Testis (tissue), 3 donors: ENCODE results near the gene FBXO44. TPM values are rescaled to one million over a fixed set of nuclear protein-coding genes. Genes with fewer than 3 reads are reported as not detected.

Source experiments
- DNase-seq: peaks from one replicate; pipeline ENCODE4 v3.0.0-alpha.2; 2019
- H3K27ac ChIP-seq, 2 donors: fragments of 200-600 bp; sonication (generic); one replicate each; pipeline ENCODE4 v1.5.1; 2019
- H3K27me3 ChIP-seq: fragments of 200-600 bp; sonication (generic); one replicate; pipeline ENCODE4 v1.5.1; 2019
- H3K36me3 ChIP-seq: fragments of 200-600 bp; sonication (generic); one replicate; pipeline ENCODE4 v1.5.1; 2017; ENCODE audit warnings: low read depth; ENCODE audit errors: missing control alignments
- H3K4me1 ChIP-seq: fragments of 200-600 bp; sonication (generic); one replicate; pipeline ENCODE4 v1.5.1; 2019
- H3K4me3 ChIP-seq, 2 donors: fragments of 200-600 bp; sonication (generic); one replicate each; pipeline ENCODE4 v1.5.1; 2017 to 2019
- H3K9me3 ChIP-seq: fragments of 200-600 bp; sonication (generic); one replicate; pipeline ENCODE4 v1.5.1; 2017
- POLR2A ChIP-seq: fragments of 450-650 bp; IDR thresholded peaks from one replicate; pipeline ENCODE4 v1.6.1; 2017; ENCODE audit warnings: antibody characterized with exemption, mild to moderate bottlenecking, moderate library complexity
- WGBS, 2 donors: methylation state at CpG; one replicate each; pipeline ENCODE4 v1.1.5; 2018; 5-methylcytosine and 5-hydroxymethylcytosine counted together
- intact Hi-C: fragments of 100-400 bp; cut with DNase I; formaldehyde crosslinking; loops from one replicate; pipeline ENCODE4 v1.15.1; 2023; ENCODE audit warnings: low total_unique reads
- polyA plus RNA-seq: library from polyadenylated mRNA; stranded (reverse); fragments of 350-450 nt; fragmentation: Illumina TruSeq; extraction: RNeasy Lipid Tissue Mini Kit (QIAGEN cat#74804); gene quantifications from one replicate; pipeline ENCODE4 v1.2.3, GENCODE V29; 2014; ENCODE audit warnings: low read depth, low replicate concordance; ENCODE audit not compliant: insufficient read depth
- total RNA-seq, 2 donors: library from RNA; depleted of rRNA; stranded (reverse); fragments of >200 nt; gene quantifications; one replicate each; pipeline ENCODE4 v1.2.3, GENCODE V29; 2016
- TF ChIP-seq, protein P1 (sequence below), 3 experiments: fragments of 450-650 bp in 2 of 3; fragments of 200-600 bp in 1 of 3; sonication (generic) in 1 of 3; IDR thresholded peaks; one replicate each; pipeline ENCODE4 v1.5.1; 2016 to 2019; ENCODE audit warnings: antibody characterized with exemption in 3 of 3, mild to moderate bottlenecking in 2 of 3, moderate library complexity in 1 of 3

FBXO44 gene
- total and polyA plus RNA-seq, 3 donors from 2014 or later = 28.0 to 36.4 (median 31.3) TPM

GRCh38 chr1:11697188-11697892 lies 42.7 kb downstream of the FBXO44 start:
- WGBS, 2 donors = 69 to 76% methylated on average over 3 to 8 of the region's 8 CpGs
- intact Hi-C loops = no loop called here
- H3K27me3 ChIP-seq = no peaks in the 10 kb centered on the region

GRCh38 chr1:11697893-11698210 lies 43.2 kb downstream of the FBXO44 start:
- WGBS, 2 donors = 80 to 87% methylated on average over 2 to 5 of the region's 5 CpGs
- Histone ChIP-seq H3K4me3 (no peak overlapping the region), H3K9me3 (no peaks in the 10 kb centered on the region), H3K27ac (no peak overlapping the region), H3K36me3 (no peaks in the 10 kb centered on the region), H3K27me3 (no peaks in the 10 kb centered on the region), H3K4me1 (peaks cover 4% of the 10 kb centered on the region)
- TF ChIP-seq, protein P1, sequence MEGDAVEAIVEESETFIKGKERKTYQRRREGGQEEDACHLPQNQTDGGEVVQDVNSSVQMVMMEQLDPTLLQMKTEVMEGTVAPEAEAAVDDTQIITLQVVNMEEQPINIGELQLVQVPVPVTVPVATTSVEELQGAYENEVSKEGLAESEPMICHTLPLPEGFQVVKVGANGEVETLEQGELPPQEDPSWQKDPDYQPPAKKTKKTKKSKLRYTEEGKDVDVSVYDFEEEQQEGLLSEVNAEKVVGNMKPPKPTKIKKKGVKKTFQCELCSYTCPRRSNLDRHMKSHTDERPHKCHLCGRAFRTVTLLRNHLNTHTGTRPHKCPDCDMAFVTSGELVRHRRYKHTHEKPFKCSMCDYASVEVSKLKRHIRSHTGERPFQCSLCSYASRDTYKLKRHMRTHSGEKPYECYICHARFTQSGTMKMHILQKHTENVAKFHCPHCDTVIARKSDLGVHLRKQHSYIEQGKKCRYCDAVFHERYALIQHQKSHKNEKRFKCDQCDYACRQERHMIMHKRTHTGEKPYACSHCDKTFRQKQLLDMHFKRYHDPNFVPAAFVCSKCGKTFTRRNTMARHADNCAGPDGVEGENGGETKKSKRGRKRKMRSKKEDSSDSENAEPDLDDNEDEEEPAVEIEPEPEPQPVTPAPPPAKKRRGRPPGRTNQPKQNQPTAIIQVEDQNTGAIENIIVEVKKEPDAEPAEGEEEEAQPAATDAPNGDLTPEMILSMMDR (IDR thresholded peaks at IDR 0.05) = no peak
- no peak for TF ChIP-seq POLR2A
- DNase-seq = no peak
- intact Hi-C loops = no loop called here

More at GRCh38 chr1:11697188-11697892, 42.7 kb downstream of the FBXO44 start:
- H3K36me3 ChIP-seq = no peaks in the 10 kb centered on the region
- H3K4me3 ChIP-seq = no peak overlapping the region
- no peak overlapping the region for H3K27ac ChIP-seq
- no peak for DNase-seq
- peaks cover 4% of the 10 kb centered on the region for H3K4me1 ChIP-seq
- TF ChIP-seq, protein P1 (IDR thresholded peaks at IDR 0.05) = no peak
- TF ChIP-seq POLR2A = no peak
- H3K9me3 ChIP-seq = no peaks in the 10 kb centered on the region

DNA sequence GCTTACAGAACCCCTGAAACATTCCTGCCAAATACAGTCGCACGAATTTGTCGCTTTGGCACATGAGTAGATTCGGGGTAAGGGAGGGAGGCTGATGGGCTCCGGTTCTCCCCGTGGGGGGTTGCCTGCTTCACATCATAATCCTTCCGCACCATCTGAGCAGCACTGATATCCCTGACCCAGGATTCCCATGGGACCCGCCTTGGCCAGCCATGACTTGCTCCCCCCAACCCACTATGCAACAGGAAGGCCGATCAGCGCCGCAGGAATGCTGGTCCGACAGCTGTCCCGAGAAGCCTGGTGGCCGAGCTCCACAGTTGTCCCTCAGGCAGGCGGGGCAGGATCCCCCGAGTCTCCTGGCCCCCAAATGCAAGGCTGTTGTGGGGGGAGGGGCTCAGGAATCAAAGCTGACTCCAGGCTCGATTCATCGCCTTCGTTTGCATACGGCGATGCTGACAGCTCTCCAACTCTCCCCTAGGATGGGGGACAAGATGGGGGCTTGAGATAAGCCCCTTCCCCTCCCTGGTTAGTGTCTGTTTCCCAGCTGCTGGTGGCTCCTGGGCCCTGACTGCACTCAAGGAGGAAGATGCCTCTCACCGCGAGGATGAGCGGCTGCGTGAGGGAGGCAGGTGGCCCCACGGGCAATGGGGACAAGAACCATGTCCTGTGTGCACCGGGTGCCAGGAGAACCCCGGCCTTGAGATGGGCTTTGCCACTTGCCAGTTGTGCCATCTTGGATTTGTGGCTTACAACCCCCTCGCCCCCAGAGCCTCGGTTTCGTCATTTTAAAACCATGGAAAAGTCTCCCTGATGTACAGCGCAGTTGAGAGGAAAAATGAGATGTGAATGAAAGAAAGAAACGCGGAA lies 46.2 kb downstream of the FBXO44 start:
- H3K4me3 ChIP-seq = no peak overlapping the region
- no peaks in the 10 kb centered on the region for H3K36me3 ChIP-seq
- no peak for DNase-seq
- H3K27me3 ChIP-seq = no peaks in the 10 kb centered on the region
- intact Hi-C loops = no loop called here
- WGBS, 2 donors = 30 to 38% methylated on average over 24 to 34 of the region's 34 CpGs
- no peak overlapping the region for H3K27ac ChIP-seq
- H3K4me1 ChIP-seq = peaks cover 4% of the 10 kb centered on the region
- no peaks in the 10 kb centered on the region for H3K9me3 ChIP-seq
- TF ChIP-seq, protein P1 (IDR thresholded peaks at IDR 0.05) = no peak
- TF ChIP-seq POLR2A = no peak

DNA sequence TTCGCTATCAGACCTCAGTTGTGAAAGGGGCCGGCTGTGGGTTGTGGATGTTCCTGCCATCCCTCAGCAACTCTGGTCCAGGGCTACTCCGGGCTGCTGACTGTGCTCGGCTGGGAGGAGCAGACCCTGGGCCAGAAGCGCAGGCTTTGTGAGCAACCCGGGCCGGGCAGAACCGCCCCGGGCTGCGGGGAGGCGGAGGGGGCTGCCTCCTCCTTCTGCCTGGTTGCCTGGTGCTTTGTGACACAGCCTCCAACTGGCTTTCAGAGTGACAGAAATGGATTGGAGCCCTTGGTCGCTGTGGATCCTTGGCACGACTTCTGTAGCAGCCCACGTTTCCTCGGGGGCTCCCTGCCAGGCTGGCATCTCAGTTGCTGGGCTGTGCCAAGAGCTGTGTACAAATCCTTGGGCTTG lies 46.9 kb downstream of the FBXO44 start:
- no peak overlapping the region for H3K4me3 ChIP-seq
- TF ChIP-seq POLR2A = no peak
- TF ChIP-seq, protein P1 (IDR thresholded peaks at IDR 0.05) = no peak
- no peaks in the 10 kb centered on the region for H3K9me3 ChIP-seq
- H3K36me3 ChIP-seq = no peaks in the 10 kb centered on the region
- intact Hi-C loops = no loop called here
- no peaks in the 10 kb centered on the region for H3K27me3 ChIP-seq
- peak; percentile 28 for DNase-seq
- H3K4me1 ChIP-seq = peaks cover 4% of the 10 kb centered on the region
- WGBS, 2 donors = 11 to 17% methylated on average over 8 to 15 of the region's 15 CpGs
- H3K27ac ChIP-seq = no peak overlapping the region
